Iris pigment epithelial cell (primary cell): Measurements from ENCODE around the gene NR2F6.

ENCODE experiments used
- DNase-seq: peaks from one replicate; pipeline ENCODE4 v3.0.0-alpha.2; 2011; ENCODE audit warnings: low read depth

NR2F6 gene

DNA sequence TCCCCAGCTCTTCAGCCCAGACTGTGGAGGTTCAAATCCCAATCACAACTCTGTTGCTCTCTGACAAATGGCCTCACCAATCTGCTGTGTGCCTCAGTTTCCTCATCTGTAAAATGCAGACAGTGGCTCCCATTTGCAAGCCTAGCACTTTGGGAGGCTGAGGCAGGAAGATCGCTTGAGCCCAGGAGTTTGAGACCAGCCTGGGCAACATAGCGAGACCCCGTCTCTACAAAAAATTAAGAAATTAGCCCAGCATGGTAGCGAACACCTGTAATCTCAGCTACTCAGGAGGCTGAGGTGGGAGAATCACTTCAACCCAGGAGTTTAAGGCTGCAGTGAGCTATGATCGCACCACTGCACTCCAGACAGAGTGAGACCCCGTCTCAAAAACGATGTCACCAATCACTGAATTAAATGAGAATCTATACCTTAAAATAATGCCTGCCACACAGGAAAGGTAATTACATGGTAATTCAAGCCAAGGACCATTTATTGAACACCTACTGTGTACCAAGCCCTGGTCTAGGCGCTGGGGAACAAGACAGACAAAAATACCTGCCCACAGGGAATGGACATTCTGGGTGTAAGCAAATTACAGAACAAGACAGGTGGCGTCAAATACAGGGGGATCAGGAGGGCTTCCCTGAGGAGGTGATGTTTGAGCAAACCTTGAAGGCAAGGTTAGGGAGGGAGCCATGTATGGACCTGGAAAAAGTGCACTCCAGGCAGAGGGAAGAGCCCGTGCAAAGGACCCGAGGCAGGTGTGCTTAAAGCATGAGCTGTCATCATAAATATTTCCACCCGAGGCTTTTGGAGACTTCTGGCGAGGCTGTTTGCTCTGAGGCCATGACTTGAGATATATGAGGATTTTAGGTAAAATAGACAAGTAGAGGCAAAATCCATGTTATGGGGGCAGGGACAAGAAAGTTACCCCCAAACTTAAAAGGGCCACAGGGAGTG lies 7.7 kb downstream of the NR2F6 start:
- no peak for DNase-seq

DNA sequence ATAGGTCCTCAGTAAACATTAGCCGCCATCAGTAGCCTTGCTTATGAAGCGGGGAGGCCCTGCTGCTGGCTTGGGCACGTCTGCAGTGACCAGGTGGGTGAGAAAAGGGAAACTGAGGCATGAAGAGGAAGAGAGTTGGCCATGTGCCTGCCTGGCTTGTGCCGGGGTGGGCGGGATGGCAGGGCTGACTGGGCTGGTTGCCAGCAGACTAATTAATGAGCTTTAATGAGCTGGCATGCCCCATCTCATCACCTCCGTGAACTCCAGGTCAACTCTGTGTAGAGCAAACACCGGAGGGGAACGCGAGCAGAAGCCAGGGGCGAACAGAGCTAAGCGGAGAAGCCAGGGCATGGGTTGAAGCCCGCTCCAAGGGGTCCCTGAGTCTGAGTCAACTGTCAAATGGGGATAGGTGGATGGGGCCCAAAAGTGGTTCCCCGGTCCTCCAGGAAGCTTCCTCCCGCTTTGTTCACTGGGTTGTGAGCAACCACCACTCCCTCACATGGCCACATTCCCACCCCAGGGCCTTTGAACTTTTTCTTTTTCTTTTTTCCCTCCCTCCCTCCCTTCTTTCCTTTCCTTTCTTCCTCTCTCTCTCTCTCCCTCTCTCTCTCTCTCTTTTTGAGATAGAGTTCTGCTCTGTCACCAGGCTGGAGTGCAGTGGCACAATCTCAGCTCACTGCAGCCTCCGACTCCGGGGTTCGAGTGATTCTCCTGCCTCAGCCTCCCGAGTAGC lies 8.7 kb downstream of the NR2F6 start:
- DNase-seq, result no peak

DNA sequence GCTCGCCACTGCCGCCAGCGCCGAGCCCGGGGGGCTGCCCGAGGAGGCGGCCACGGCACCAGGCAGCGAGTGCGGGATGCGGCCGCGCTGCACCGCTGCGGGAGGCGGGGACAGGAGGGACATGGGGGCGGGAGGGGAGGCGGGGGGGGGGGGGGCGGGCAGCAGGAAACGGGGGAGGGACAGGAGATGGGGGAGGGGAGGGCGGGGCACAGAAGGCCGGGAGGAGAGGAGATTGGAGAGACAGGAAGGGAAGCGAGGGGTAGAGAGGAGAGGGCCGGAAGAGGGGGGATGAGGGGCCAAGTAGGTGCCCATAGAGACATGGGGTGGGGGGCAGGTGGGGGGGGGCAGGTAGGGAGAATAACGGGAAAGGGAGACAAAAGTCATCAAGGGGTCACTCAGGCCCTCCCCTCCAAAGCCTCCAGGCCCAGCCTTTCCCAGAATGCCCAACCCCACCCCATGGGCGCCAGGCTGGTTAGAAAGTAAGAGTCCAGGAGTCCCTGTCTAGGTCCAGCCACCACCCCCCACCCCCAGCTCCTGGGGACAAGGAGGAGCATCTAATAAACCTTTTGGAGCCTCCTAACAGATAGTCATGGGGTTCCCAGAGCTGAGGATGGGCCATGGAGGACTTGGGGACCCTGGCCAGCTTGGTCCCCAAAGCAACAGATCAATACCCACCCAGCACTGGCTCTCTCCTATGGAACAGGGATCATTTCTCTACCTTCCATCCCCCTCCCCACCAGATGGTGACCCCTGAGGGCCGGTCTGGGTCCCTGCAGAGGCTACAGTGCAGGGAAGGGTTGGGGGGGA lies 9.5 kb downstream of the NR2F6 start:
- no peak for DNase-seq

- DNase-seq, result peak; percentile 81
Observed at GRCh38 chr19:17235300-17235970, 10.3 kb downstream of the NR2F6 start.

- DNase-seq, result peak; percentile 55
Observed at GRCh38 chr19:17234911-17235299, 10.8 kb downstream of the NR2F6 start.

GRCh38 chr19:17232258-17232657 lies 13.5 kb downstream of the NR2F6 start:
- no peak for DNase-seq

DNA sequence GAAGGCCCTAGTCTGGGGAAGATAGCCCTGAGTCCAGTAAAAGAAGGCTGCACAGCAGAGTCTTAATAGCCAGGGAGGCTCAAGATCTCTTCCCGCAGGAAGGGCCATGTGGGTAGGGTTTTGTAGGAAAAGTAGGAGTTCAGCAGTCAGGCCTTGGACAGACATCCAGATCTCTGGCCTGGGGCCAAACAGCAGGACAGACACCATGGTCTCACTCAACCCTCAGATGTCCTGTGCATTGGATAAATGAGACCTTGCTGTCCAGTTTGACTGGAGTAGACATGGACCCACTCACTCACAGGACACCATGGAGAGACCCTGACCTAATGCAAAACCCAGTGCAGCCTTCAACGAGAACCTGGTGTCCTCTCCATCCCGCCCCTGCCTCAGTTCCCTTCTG lies 15.8 kb downstream of the NR2F6 start:
- no peak for DNase-seq

DNA sequence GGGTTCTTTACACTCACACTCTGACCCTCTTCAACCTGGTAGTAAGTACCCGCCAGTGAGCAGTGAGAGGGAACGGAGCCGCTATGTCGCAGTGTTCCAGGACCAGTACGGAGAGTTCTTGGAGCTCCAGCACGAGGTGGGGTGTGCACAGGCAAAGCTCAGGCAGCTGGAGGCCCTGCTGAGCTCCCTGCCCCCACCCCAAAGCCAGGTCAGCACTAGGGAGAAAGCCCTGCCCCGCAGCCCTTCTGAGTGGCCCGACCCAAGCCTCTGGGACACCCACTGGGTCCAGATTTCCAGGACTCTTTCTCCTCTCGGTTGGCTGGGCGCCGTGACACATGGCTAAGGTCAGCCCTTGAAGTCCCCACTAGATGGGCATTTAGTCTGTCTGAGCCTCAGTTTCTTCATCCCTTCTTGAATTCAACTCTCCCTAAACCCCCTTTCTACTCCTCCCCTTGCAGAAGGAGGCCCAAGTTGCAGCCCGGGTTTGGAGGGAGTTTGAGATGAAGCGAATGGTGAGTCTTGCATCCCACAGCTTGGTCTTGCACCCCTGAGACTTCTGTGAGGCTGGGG lies 17.8 kb downstream of the NR2F6 start:
- DNase-seq, result no peak

GRCh38 chr19:17226002-17226933 lies 19.5 kb downstream of the NR2F6 start, which contains the start of gene OCEL1:
TSS of gene OCEL1 (plus strand) at chr19:17226226. CDS start at chr19:17226248, 22 bp downstream.
- peak; percentile 98 for DNase-seq

GRCh38 chr19:17225053-17225452 lies 20.7 kb downstream of the NR2F6 start:
- no peak for DNase-seq

DNA sequence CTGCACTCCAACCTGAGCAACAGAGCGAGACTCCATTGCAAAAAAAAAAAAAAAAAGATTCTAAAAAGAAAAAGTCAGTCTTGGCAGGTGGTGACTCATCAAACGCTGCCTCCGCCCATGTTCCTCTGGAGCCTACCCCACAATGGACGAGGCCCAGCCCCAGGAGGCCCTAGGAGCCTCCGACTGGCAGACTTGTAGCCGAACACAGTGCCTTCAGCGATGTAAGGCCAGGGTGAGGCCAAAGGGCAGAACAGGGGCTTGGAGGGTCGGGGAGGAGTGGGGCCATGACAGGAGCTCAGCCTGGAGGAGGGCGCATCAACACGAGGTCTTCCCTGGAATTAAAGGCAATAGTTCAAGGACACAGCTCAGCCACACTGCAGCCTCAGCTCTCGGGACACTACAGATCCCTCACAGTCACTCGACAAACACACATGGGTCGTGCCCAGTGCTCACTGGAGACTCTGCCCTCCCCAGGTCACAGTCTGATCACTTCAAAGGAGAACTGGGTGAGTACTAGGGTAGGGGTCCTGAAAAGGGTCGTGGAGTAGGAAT lies 25.4 kb downstream of the NR2F6 start:
- peak; percentile 84 for DNase-seq

DNA sequence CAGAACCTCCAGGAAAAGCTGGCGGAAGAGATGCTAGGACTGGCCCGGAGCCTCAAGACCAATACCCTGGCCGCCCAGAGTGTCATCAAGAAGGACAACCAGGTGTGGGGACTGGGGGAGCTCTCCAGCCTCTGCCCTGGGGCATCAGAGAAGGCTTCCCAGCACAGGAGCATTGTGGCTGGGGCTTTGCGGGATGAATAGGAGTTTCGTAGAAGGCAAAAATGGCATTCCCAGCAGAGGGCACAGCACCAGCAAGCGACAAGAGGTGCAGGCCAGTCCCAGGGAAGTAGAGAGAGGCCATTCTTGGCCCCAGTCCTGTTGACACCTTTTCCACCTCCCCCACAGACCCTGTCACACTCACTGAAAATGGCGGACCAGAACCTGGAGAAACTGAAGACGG lies 26.4 kb downstream of the NR2F6 start:
- no peak for DNase-seq

DNA sequence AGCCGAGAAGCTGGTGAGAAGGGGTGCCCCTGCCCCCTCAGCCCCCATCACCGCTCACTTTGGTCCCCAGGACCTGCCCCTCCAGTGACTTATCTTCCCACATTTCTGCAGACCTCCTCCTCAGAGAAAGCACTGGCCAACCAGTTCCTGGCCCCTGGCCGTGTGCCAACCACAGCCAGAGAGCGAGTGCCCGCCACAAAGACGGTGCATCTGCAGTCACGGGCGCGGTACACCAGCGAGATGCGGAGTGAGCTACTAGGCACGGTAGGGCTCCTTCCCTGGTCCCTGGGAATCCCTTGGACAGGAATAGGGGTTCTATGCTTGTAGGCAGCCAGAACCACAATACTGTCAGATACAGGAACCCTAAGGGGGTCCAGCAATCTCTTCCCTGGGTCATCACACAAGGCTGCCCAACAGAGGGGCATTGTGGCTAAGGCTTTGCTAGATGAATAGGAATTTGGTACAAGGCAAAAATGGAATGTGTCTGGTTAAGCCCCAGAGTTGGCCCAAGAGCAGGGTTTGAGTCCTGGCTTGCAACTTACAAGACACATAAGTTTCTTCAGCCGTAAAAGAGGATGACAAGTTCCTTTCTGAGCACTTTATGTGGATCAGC lies 29.6 kb downstream of the NR2F6 start:
- no peak for DNase-seq

- peak; percentile 90 for DNase-seq
Observed at GRCh38 chr19:17215127-17215971, 30.4 kb downstream of the NR2F6 start, which contains the start of gene USE1. TSS of gene USE1 (plus strand) at chr19:17215357. CDS start at chr19:17215406, 49 bp downstream.

DNA sequence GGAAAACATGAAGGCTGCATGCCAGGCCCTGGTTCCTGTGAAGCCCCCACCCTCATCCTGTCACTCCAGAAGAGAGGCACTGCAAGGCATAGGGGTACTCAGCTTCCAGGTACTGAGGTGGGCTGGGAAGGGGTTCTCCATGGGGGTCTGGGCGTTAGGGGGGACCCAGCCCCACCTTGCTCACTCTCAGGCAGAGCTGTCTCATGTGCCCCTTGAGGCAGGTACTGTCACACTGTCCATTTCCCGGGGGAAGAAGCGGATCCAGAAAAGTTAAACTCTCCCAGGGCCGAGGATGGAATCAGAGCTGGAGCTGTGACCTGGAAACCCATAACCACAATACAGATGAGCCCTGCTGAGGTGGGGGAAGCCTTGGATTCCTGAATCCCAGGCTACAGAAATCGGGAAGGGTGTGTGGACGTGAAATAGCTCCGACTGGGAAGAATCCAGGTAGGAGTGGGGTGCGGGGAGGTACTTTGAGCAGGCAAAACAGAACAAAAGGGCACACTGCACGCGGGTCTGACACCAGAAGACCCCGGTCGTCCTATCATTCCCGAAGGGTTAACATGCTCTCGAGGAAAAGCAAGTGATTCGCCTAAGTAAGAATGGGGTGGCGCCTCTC lies 31.1 kb downstream of the NR2F6 start:
- no peak for DNase-seq

GRCh38 chr19:17213334-17213733 lies 32.4 kb downstream of the NR2F6 start:
- DNase-seq, result no peak

- DNase-seq, result no peak
Observed at GRCh38 chr19:17211547-17212446, 33.9 kb downstream of the NR2F6 start.
